GM19193 (cell line): Measurements from ENCODE around the gene VMP1.

ENCODE experiments used
- POLR2A ChIP-seq: IDR thresholded peaks from 4 replicates; pipeline ENCODE4 v1.6.1; 2011; ENCODE audit not compliant: insufficient read depth, insufficient read length; ENCODE audit errors: extremely low read depth

VMP1 gene

GRCh38 chr17:59757043-59757442 lies 49.6 kb downstream of the VMP1 start:
- no peak for TF ChIP-seq POLR2A

GRCh38 chr17:59757470-59757869 lies 50.0 kb downstream of the VMP1 start:
- no peak for TF ChIP-seq POLR2A

GRCh38 chr17:59757881-59758385 lies 50.5 kb downstream of the VMP1 start:
- no peak for TF ChIP-seq POLR2A

- TF ChIP-seq POLR2A = no peak
Measured at GRCh38 chr17:59760160-59760559, 52.7 kb downstream of the VMP1 start.

- no peak for TF ChIP-seq POLR2A
Measured at GRCh38 chr17:59761385-59762048, 54.1 kb downstream of the VMP1 start.

GRCh38 chr17:59762049-59762823 lies 54.8 kb downstream of the VMP1 start:
- no peak for TF ChIP-seq POLR2A

GRCh38 chr17:59762824-59763374 lies 55.4 kb downstream of the VMP1 start:
- TF ChIP-seq POLR2A = no peak

GRCh38 chr17:59763861-59764260 lies 56.4 kb downstream of the VMP1 start:
- TF ChIP-seq POLR2A = no peak

- TF ChIP-seq POLR2A = no peak
Measured at GRCh38 chr17:59764292-59764741, 56.9 kb downstream of the VMP1 start.

GRCh38 chr17:59765038-59765437 lies 57.6 kb downstream of the VMP1 start:
- TF ChIP-seq POLR2A = no peak

- TF ChIP-seq POLR2A = no peak
Measured at GRCh38 chr17:59766491-59766890, 59.0 kb downstream of the VMP1 start.

GRCh38 chr17:59767176-59767575 lies 59.7 kb downstream of the VMP1 start:
- TF ChIP-seq POLR2A = no peak

- TF ChIP-seq POLR2A = no peak
Measured at GRCh38 chr17:59769887-59770286, 62.4 kb downstream of the VMP1 start.

GRCh38 chr17:59771093-59771492 lies 63.6 kb downstream of the VMP1 start:
- TF ChIP-seq POLR2A = no peak

- TF ChIP-seq POLR2A = no peak
Measured at GRCh38 chr17:59775786-59776350, 68.4 kb downstream of the VMP1 start.

- no peak for TF ChIP-seq POLR2A
Measured at GRCh38 chr17:59776577-59776976, 69.1 kb downstream of the VMP1 start.

- no peak for TF ChIP-seq POLR2A
Measured at GRCh38 chr17:59777033-59777432, 69.6 kb downstream of the VMP1 start.
